Neural progenitor cell (in vitro differentiated cells): Measurements from ENCODE around the gene DIS3L2. TPM values are rescaled to one million over a fixed set of nuclear protein-coding genes. Genes with fewer than 3 reads are reported as not detected.

Experiments used
- DNase-seq: peaks from one replicate; pipeline ENCODE4 v3.0.0-alpha.2; 2016; ENCODE audit warnings: low spot score
- H2AFZ ChIP-seq: fragments of 200-600 bp; sonication (generic); replicated peaks from 2 replicates; pipeline ENCODE4 v1.6.1; 2016; ENCODE audit warnings: antibody characterized with exemption
- H3F3A ChIP-seq: fragments of 200-600 bp; sonication (generic); 2 replicates; pipeline ENCODE4 v1.6.1; 2016; ENCODE audit warnings: antibody characterized with exemption, low read depth
- H3K27ac ChIP-seq: fragments of 200-600 bp; sonication (generic); 2 replicates; pipeline ENCODE4 v1.5.1; 2016; ENCODE audit warnings: mild to moderate bottlenecking
- H3K27me3 ChIP-seq: fragments of 200-600 bp; sonication (generic); 2 replicates; pipeline ENCODE4 v1.6.1; 2016; ENCODE audit warnings: mild to moderate bottlenecking, moderate library complexity
- H3K36me3 ChIP-seq: fragments of 200-600 bp; sonication (generic); 2 replicates; pipeline ENCODE4 v1.5.1; 2016
- H3K4me1 ChIP-seq: fragments of 200-600 bp; sonication (generic); 2 replicates; pipeline ENCODE4 v1.6.1; 2016; ENCODE audit warnings: mixed run types
- H3K4me2 ChIP-seq: fragments of 200-600 bp; sonication (generic); 2 replicates; pipeline ENCODE4 v1.6.1; 2016
- H3K4me3 ChIP-seq: fragments of 200-600 bp; sonication (generic); 2 replicates; pipeline ENCODE4 v1.5.1; 2016
- H3K79me2 ChIP-seq: fragments of 200-600 bp; sonication (generic); 2 replicates; pipeline ENCODE4 v1.6.1; 2016; ENCODE audit warnings: low read depth
- H3K9ac ChIP-seq: fragments of 200-600 bp; sonication (generic); 2 replicates; pipeline ENCODE4 v1.6.1; 2016
- H3K9me3 ChIP-seq: fragments of 200-600 bp; sonication (generic); 2 replicates; pipeline ENCODE4 v1.5.1; 2016; ENCODE audit warnings: low read depth
- H4K20me1 ChIP-seq: fragments of 200-600 bp; sonication (generic); 2 replicates; pipeline ENCODE4 v1.6.1; 2016; ENCODE audit warnings: low read depth
- H3K27ac Mint-ChIP-seq: 3 replicates; pipeline ENCODE4 v1.8.0; 2021; ENCODE audit warnings: mixed read lengths
- H3K27me3 Mint-ChIP-seq: 2 replicates; pipeline ENCODE4 v1.8.0; 2022; ENCODE audit warnings: low read depth, mild to moderate bottlenecking, inconsistent platforms, moderate library complexity, mixed read lengths; ENCODE audit not compliant: insufficient read depth
- H3K36me3 Mint-ChIP-seq: 3 replicates; pipeline ENCODE4 v1.8.0; 2021; ENCODE audit warnings: mixed read lengths
- H3K4me1 Mint-ChIP-seq: 3 replicates; pipeline ENCODE4 v1.8.0; 2021; ENCODE audit warnings: mixed read lengths
- H3K4me3 Mint-ChIP-seq: 3 replicates; pipeline ENCODE4 v1.8.0; 2021; ENCODE audit warnings: mild to moderate bottlenecking, moderate library complexity, mixed read lengths
- H3K9me3 Mint-ChIP-seq: 3 replicates; pipeline ENCODE4 v1.8.0; 2020; ENCODE audit warnings: mixed read lengths
- CTCF ChIP-seq: fragments of 200-600 bp; sonication (generic); IDR thresholded peaks from 2 replicates; pipeline ENCODE4 v1.5.1; 2017; ENCODE audit warnings: antibody characterized with exemption, mild to moderate bottlenecking
- EZH2 ChIP-seq: fragments of 200-600 bp; sonication (generic); IDR thresholded peaks from 2 replicates; pipeline ENCODE4 v1.6.1; 2017; ENCODE audit warnings: antibody characterized with exemption, mild to moderate bottlenecking, moderate library complexity
- EZH2phosphoT487 ChIP-seq: fragments of 200-600 bp; sonication (generic); IDR thresholded peaks from 2 replicates; pipeline ENCODE4 v1.6.1; 2017; ENCODE audit warnings: antibody characterized with exemption
- total RNA-seq: library from RNA; depleted of rRNA; stranded (reverse); fragments of >200 nt; gene quantifications from 2 replicates; pipeline ENCODE4 v1.2.3, GENCODE V29; 2015; ENCODE audit warnings: low replicate concordance

Gene DIS3L2
- total RNA-seq, 1 donor from 2014 or later, result 23.2 TPM

- Mint-ChIP-seq H3K36me3 (peaks cover 8% of the 10 kb centered on the region), H3K4me1 (peaks cover 16% of the 10 kb centered on the region), H3K4me3 (no peak overlapping the region), H3K9me3 (no peaks in the 10 kb centered on the region), H3K27me3 (peaks cover 2% of the 10 kb centered on the region), H3K27ac (peak overlapping the region; percentile 5)
- H3K27me3 ChIP-seq, result no peaks in the 10 kb centered on the region
- no peak overlapping the region for H3K4me2 ChIP-seq
- H4K20me1 ChIP-seq, result no peaks in the 10 kb centered on the region
- DNase-seq, result no peak
- H3K27ac ChIP-seq, result no peak overlapping the region
- no peaks in the 10 kb centered on the region for H3K9me3 ChIP-seq
- TF ChIP-seq CTCF (no peak), EZH2phosphoT487 (no peak)
- peaks cover 10% of the 10 kb centered on the region for H3K4me1 ChIP-seq
- no peak overlapping the region for H3K4me3 ChIP-seq
- H3F3A ChIP-seq, result no peaks in the 10 kb centered on the region
- no peaks in the 10 kb centered on the region for H3K79me2 ChIP-seq
- no peak overlapping the region for H2AFZ ChIP-seq
- H3K36me3 ChIP-seq, result no peaks in the 10 kb centered on the region
- H3K9ac ChIP-seq, result no peak overlapping the region
These were observed 242.4 kb downstream of the DIS3L2 start for GRCh38 chr2:232203936-232204335.

DNA sequence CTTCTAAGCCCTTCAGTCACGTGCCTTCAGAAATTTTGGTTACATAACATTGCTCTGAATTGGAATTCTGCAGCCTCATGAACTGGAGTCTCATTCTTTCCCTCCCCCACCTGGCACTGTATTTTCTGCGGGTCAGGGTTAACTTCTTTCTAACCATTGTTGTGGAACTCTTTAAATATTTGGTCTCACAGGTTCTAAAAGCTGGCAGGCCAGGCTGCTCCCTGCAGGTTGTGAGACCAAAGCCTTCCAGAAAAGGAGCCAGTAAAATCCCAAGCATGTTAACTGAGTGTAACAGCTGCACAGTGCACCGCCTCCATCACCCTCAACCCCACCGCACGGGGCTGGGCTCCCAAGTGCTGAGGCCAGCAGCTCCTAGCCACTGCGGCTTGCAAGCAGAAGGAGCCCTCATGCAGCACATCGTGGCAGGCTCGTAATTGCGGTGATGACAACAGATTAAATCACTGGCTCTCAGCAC is 243.0 kb downstream of the DIS3L2 start:
- H3K79me2 ChIP-seq, result no peaks in the 10 kb centered on the region
- H3K27ac ChIP-seq, result no peak overlapping the region
- H3K4me2 ChIP-seq, result no peak overlapping the region
- no peaks in the 10 kb centered on the region for H3K27me3 ChIP-seq
- H3F3A ChIP-seq, result no peaks in the 10 kb centered on the region
- H3K4me3 Mint-ChIP-seq, result no peak overlapping the region
- no peak overlapping the region for H3K4me3 ChIP-seq
- H3K27me3 Mint-ChIP-seq, result peaks cover 2% of the 10 kb centered on the region
- H2AFZ ChIP-seq, result no peak overlapping the region
- H3K4me1 Mint-ChIP-seq, result peaks cover 16% of the 10 kb centered on the region
- no peak for TF ChIP-seq EZH2phosphoT487
- TF ChIP-seq EZH2, result no peak
- TF ChIP-seq CTCF, result no peak
- no peaks in the 10 kb centered on the region for H3K9me3 ChIP-seq
- H3K9me3 Mint-ChIP-seq, result no peaks in the 10 kb centered on the region
- peaks cover 10% of the 10 kb centered on the region for H3K4me1 ChIP-seq
- H4K20me1 ChIP-seq, result no peaks in the 10 kb centered on the region
- H3K36me3 Mint-ChIP-seq, result peaks cover 7% of the 10 kb centered on the region
- H3K27ac Mint-ChIP-seq, result no peak overlapping the region
- H3K9ac ChIP-seq, result no peak overlapping the region
- no peaks in the 10 kb centered on the region for H3K36me3 ChIP-seq
- DNase-seq, result peak; percentile 6

GRCh38 chr2:232207174-232207573 is 245.7 kb downstream of the DIS3L2 start:
- no peak overlapping the region for H3K4me3 ChIP-seq
- no peak overlapping the region for H3K27ac ChIP-seq
- H3K27me3 ChIP-seq, result no peaks in the 10 kb centered on the region
- TF ChIP-seq CTCF (no peak), EZH2phosphoT487 (no peak), EZH2 (no peak)
- Mint-ChIP-seq H3K27me3 (peaks cover 2% of the 10 kb centered on the region), H3K36me3 (peaks cover 10% of the 10 kb centered on the region), H3K4me1 (peaks cover 16% of the 10 kb centered on the region), H3K4me3 (no peak overlapping the region), H3K9me3 (no peaks in the 10 kb centered on the region), H3K27ac (no peak overlapping the region)
- no peak overlapping the region for H3K4me2 ChIP-seq
- H3K9ac ChIP-seq, result no peak overlapping the region
- H3F3A ChIP-seq, result no peaks in the 10 kb centered on the region
- H4K20me1 ChIP-seq, result peaks cover under 1% of the 10 kb centered on the region
- no peaks in the 10 kb centered on the region for H3K9me3 ChIP-seq
- H3K79me2 ChIP-seq, result no peaks in the 10 kb centered on the region
- H3K4me1 ChIP-seq, result peaks cover 10% of the 10 kb centered on the region
- no peak overlapping the region for H2AFZ ChIP-seq
- H3K36me3 ChIP-seq, result no peaks in the 10 kb centered on the region
- DNase-seq, result no peak
